Activated T-cell treated with anti-CD3 and anti-CD28 coated beads, Interleukin-2, amount 50 U/mL, for 72 hours (primary cell): ENCODE measurements around the gene OAS2. TPM values are rescaled to one million over a fixed set of nuclear protein-coding genes. Genes with fewer than 3 reads are reported as not detected.
"Not testable (repeated sequence)": the region's sequence is repeated elsewhere in the genome, so short reads cannot be mapped to it uniquely, and the experiment has no call there.

Source experiments
- ATAC-seq, 2 donors: fragments of 150-1000 bp; cut with Tn5 transposase; replicated peaks in 1 of 2; 2 replicates each; pipeline ENCODE4 v1.10.0; 2021; ENCODE audit warnings: moderate library complexity in 2 of 2, mild to moderate bottlenecking in 1 of 2
- DNase-seq, 2 donors: peaks; one replicate each; pipeline ENCODE4 v3.0.0; 2021 to 2022; ENCODE audit warnings: mixed read lengths in 1 of 2
- H3K27ac Mint-ChIP-seq: one replicate; pipeline ENCODE4 v1.8.0; 2022; ENCODE audit warnings: mild to moderate bottlenecking, moderate library complexity, mixed read lengths
- H3K27me3 Mint-ChIP-seq: one replicate; pipeline ENCODE4 v1.8.0; 2022; ENCODE audit warnings: low read depth, mixed read lengths
- H3K36me3 Mint-ChIP-seq, 2 donors: one replicate each; pipeline ENCODE4 v1.8.0; 2022; ENCODE audit warnings: mixed read lengths in 2 of 2, mild to moderate bottlenecking in 1 of 2; ENCODE audit not compliant: insufficient read depth in 2 of 2
- H3K4me1 Mint-ChIP-seq: one replicate; pipeline ENCODE4 v1.8.0; 2022; ENCODE audit warnings: low read depth, mixed read lengths
- H3K4me3 Mint-ChIP-seq, 2 donors: one replicate each; pipeline ENCODE4 v1.8.0; 2022; ENCODE audit warnings: mild to moderate bottlenecking in 2 of 2, mixed read lengths in 2 of 2, moderate library complexity in 2 of 2
- H3K9me3 Mint-ChIP-seq, 2 donors: one replicate each; pipeline ENCODE4 v1.8.0; 2022; ENCODE audit warnings: mixed read lengths in 2 of 2
- total RNA-seq, 2 donors: library from RNA; stranded (reverse); gene quantifications; one replicate each; pipeline ENCODE4 v1.2.3, GENCODE V29; 2022

The OAS2 gene
- total RNA-seq, 2 donors from 2014 or later, result 80.2 to 139 TPM

DNA sequence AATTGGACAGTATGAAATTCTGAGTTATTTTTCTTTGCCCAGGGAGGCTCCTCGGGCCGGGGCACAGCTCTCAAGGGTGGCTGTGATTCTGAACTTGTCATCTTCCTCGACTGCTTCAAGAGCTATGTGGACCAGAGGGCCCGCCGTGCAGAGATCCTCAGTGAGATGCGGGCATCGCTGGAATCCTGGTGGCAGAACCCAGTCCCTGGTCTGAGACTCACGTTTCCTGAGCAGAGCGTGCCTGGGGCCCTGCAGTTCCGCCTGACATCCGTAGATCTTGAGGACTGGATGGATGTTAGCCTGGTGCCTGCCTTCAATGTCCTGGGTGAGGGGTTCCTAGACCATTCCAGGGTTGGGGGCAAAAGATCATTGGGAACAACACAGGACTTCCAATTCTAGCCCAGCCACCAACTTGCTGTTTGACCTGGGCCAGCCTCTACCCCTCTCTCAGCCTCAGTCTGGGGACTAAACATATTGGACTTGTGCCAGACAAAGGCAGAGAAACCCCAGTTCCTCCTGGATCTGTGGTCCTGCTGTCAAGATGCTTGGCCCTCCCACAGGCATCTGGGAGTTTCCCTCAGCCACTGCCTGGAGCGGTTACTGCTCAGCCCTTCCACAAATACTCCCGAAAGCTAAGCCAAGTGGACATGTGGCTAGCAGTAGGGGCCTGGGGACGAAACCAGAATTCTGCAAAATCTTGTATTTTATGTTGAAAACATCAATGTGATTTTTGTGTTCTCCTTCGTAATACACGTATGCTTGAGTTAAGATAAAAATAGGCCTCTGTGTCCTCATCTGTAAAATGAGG lies 36.6 kb upstream of the OAS2 start:
- no peak overlapping the region for H3K27ac Mint-ChIP-seq
- no peaks in the 10 kb centered on the region for H3K9me3 Mint-ChIP-seq
- peaks cover 3 to 4% of the 10 kb centered on the region in 2 donors for H3K36me3 Mint-ChIP-seq
- no peak for DNase-seq
- H3K27me3 Mint-ChIP-seq, result no peaks in the 10 kb centered on the region
- ATAC-seq, result no peak
- no peak overlapping the region for H3K4me3 Mint-ChIP-seq
- peaks cover 31% of the 10 kb centered on the region for H3K4me1 Mint-ChIP-seq

DNA sequence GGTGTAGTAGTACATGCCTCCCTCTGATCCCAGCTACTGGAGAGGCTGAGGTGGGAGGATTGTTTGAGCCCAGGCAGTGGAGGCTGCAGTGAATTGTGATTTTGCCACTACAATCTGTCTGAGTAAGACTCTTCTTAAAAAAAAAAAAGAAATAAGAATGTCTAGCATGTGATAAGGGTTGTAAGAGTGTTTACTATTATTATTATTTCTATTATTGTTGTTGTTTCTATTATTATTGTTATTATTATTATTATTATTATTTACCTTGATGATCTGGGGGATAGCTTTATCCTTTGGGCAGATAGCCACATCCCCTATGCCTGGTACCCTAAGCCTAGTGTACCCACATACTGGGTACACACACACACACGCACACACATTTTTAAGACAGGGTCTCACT lies 35.7 kb upstream of the OAS2 start:
- H3K4me1 Mint-ChIP-seq, result peaks cover 25% of the 10 kb centered on the region
- DNase-seq, result no peak
- H3K27me3 Mint-ChIP-seq, result no peaks in the 10 kb centered on the region
- H3K36me3 Mint-ChIP-seq, result peaks cover 3 to 4% of the 10 kb centered on the region in 2 donors
- ATAC-seq, result no peak
- no peaks in the 10 kb centered on the region for H3K9me3 Mint-ChIP-seq
- H3K27ac Mint-ChIP-seq, result no peak overlapping the region
- no peak overlapping the region for H3K4me3 Mint-ChIP-seq

DNA sequence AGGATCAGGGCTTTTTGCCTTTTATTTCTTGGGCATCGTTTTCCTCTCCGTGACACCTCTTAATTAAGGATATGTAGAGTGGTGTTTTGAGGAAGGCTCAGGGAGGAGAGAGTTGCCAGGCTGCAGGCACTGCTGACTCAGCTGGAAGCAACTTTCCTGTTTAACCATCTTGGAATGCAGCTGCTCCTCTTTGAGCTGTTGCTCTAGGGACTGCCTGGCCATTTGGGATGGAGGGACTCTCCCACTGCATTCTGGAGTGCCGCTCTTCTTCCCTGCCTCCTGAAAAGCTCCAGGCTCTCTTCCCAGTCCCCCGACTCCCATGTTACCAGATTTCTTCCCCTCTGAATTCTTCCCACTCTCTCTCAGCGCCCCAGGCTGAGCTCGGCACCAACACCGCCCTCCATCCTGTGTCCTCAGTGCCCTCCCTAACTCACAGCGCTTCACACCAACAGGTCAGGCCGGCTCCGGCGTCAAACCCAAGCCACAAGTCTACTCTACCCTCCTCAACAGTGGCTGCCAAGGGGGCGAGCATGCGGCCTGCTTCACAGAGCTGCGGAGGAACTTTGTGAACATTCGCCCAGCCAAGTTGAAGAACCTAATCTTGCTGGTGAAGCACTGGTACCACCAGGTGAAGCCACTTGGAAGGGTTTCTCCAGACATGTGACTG lies 34.2 kb upstream of the OAS2 start:
- H3K4me3 Mint-ChIP-seq, result no peak overlapping the region
- peaks cover 13% of the 10 kb centered on the region for H3K4me1 Mint-ChIP-seq
- no peaks in the 10 kb centered on the region for H3K36me3 Mint-ChIP-seq
- ATAC-seq (no peak), DNase-seq (no peak)
- no peaks in the 10 kb centered on the region for H3K27me3 Mint-ChIP-seq
- no peak overlapping the region for H3K27ac Mint-ChIP-seq
- H3K9me3 Mint-ChIP-seq, result no peaks in the 10 kb centered on the region

DNA sequence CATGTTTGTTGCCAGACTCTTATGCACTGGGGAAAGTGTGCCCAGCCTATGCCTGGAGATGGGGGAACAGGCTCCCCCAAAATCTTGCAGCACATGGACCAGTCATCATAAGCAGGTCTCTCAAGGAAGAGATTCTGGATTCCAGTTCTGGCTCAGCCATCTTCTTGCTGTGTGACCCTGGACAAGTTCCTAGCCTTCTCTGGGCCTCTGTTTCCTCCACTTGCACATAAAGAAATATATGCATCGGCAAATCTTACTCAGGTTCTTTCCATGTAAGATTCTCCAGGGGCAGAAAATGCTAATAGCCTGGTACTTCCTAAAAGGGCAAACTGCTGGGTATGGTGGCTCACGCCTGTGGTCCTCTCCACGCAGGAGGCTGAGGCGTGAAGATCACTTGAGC lies 32.8 kb upstream of the OAS2 start:
- no peaks in the 10 kb centered on the region for H3K9me3 Mint-ChIP-seq
- peaks cover 0 to 2% of the 10 kb centered on the region in 2 donors for H3K36me3 Mint-ChIP-seq
- H3K27me3 Mint-ChIP-seq, result no peaks in the 10 kb centered on the region
- H3K27ac Mint-ChIP-seq, result no peak overlapping the region
- no peak overlapping the region for H3K4me3 Mint-ChIP-seq
- DNase-seq (no peak), ATAC-seq (no peak)
- no peaks in the 10 kb centered on the region for H3K4me1 Mint-ChIP-seq

DNA sequence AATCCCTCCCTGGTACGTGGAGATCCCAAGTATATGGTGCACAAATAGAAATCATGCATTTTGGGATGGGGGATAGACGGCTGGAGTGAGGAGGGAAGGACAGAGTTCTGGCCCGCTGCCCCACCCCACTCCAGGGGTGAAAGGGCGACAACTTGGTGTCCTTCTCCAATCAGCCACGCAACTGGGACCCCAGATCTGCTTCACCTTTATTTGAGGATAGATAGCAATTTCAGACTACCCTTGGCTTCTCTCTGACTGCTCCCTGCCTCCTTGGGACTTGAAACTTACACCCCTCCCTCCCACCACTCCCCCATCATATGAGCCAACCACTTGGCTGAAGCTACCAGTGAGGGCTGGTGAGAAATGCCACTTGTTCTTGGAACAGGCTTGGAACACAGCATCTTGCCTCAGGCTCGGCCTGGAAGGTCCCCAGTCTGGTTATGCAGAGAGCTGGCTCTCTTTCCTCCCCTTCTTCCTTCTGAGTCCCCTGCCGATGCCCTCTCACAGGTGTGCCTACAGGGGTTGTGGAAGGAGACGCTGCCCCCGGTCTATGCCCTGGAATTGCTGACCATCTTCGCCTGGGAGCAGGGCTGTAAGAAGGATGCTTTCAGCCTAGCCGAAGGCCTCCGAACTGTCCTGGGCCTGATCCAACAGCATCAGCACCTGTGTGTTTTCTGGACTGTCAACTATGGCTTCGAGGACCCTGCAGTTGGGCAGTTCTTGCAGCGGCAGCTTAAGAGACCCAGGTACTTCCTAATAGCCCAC lies 31.9 kb upstream of the OAS2 start:
- ATAC-seq (no peak), DNase-seq (no peak)
- Mint-ChIP-seq H3K4me1 (no peaks in the 10 kb centered on the region), H3K4me3 (no peak overlapping the region), H3K27me3 (no peaks in the 10 kb centered on the region), H3K9me3 (no peaks in the 10 kb centered on the region), H3K27ac (no peak overlapping the region), H3K36me3 (peaks cover 0 to 4% of the 10 kb centered on the region in 2 donors)

DNA sequence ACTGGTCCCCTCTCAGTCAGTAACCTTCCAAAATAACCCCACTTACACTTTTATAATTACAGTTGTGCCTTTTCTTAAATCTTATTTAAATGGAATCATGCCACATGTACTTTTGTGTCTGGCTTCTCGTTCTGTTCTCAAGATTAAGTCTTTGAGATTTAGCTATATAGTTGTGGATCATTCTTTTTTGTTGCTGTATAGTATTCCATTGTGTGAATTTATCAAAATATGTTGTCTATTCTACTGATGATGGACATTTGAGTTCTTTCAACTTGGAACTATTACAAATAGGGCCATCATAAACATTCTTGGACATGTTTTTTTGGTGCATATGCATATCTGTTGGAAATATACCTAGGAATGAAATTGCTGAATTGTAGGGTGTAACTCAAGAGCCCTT lies 31.0 kb upstream of the OAS2 start:
- Mint-ChIP-seq H3K36me3 (peaks cover 0 to 4% of the 10 kb centered on the region in 2 donors), H3K27me3 (no peaks in the 10 kb centered on the region), H3K27ac (no peak overlapping the region), H3K4me3 (no peak overlapping the region), H3K4me1 (no peaks in the 10 kb centered on the region), H3K9me3 (no peaks in the 10 kb centered on the region)
- DNase-seq (no peak), ATAC-seq (no peak)

DNA sequence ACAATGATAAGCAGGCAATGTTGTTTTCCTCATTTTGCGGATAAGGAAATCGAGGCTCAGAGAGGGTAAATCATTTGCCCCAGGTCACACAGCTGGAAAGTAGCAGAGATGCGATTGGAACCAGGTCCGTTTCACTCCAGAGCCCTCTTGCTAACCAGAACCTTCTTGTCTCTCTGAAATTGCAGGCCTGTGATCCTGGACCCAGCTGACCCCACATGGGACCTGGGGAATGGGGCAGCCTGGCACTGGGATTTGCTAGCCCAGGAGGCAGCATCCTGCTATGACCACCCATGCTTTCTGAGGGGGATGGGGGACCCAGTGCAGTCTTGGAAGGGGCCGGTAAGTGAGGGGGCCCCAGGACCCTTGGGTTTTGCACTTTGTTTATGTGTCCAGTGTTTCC lies 30.6 kb upstream of the OAS2 start:
- H3K4me3 Mint-ChIP-seq, result no peak overlapping the region
- DNase-seq (no peak), ATAC-seq (no peak)

DNA sequence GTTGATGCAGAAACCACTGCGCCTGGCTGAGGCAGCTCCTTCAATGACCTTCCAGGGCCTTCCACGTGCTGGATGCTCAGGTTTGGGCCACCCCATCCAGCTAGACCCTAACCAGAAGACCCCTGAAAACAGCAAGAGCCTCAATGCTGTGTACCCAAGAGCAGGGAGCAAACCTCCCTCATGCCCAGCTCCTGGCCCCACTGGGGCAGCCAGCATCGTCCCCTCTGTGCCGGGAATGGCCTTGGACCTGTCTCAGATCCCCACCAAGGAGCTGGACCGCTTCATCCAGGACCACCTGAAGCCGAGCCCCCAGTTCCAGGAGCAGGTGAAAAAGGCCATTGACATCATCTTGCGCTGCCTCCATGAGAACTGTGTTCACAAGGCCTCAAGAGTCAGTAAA lies 29.5 kb upstream of the OAS2 start:
- H3K4me1 Mint-ChIP-seq, result no peaks in the 10 kb centered on the region
- no peaks in the 10 kb centered on the region for H3K9me3 Mint-ChIP-seq
- no peak overlapping the region for H3K4me3 Mint-ChIP-seq
- no peak for ATAC-seq
- H3K27ac Mint-ChIP-seq, result no peak overlapping the region
- peaks cover 4 to 7% of the 10 kb centered on the region in 2 donors for H3K36me3 Mint-ChIP-seq
- H3K27me3 Mint-ChIP-seq, result no peaks in the 10 kb centered on the region
- no peak for DNase-seq

More for the DNA sequence above, 30.6 kb upstream of the OAS2 start:
- Mint-ChIP-seq H3K36me3 (peaks cover 2 to 7% of the 10 kb centered on the region in 2 donors), H3K9me3 (no peaks in the 10 kb centered on the region), H3K27ac (no peak overlapping the region), H3K27me3 (no peaks in the 10 kb centered on the region), H3K4me1 (no peaks in the 10 kb centered on the region)

DNA sequence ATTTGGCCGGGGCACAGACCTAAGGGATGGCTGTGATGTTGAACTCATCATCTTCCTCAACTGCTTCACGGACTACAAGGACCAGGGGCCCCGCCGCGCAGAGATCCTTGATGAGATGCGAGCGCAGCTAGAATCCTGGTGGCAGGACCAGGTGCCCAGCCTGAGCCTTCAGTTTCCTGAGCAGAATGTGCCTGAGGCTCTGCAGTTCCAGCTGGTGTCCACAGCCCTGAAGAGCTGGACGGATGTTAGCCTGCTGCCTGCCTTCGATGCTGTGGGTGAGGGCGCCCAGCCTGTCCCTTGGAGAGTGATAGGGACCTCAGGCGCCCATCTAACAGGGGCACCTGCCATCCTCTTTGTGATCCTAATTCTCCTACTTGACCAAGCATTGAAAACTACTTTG lies 27.6 kb upstream of the OAS2 start:
- no peak overlapping the region for H3K27ac Mint-ChIP-seq
- H3K9me3 Mint-ChIP-seq, result no peaks in the 10 kb centered on the region
- H3K4me3 Mint-ChIP-seq, result no peak overlapping the region
- no peaks in the 10 kb centered on the region for H3K27me3 Mint-ChIP-seq
- H3K4me1 Mint-ChIP-seq, result no peaks in the 10 kb centered on the region
- ATAC-seq (no peak), DNase-seq (no peak)
- peaks cover 4 to 9% of the 10 kb centered on the region in 2 donors for H3K36me3 Mint-ChIP-seq

DNA sequence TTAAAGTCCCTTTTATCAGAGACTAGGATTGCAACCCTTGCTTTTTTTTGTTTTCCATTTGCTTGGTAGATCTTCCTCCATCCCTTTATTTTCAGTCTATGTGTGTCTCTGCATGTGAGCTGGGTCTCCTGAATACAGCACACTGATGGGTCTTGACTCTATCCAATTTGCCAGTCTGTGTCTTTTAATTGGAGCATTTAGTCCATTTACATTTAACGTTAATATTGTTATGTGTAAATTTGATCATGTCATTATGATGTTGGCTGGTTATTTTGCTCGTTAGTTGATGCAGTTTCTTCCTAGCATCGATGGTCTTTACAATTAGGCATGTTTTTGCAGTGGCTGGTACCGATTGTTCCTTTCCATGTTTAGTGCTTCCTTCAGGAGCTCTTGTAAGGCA lies 21.2 kb upstream of the OAS2 start:
- ATAC-seq, H3K27ac Mint-ChIP-seq, DNase-seq, H3K4me1 Mint-ChIP-seq, H3K9me3 Mint-ChIP-seq, H3K27me3 Mint-ChIP-seq, H3K4me3 Mint-ChIP-seq: not testable (repeated sequence)
- peaks cover 23 to 31% of the 10 kb centered on the region in 2 donors for H3K36me3 Mint-ChIP-seq

DNA sequence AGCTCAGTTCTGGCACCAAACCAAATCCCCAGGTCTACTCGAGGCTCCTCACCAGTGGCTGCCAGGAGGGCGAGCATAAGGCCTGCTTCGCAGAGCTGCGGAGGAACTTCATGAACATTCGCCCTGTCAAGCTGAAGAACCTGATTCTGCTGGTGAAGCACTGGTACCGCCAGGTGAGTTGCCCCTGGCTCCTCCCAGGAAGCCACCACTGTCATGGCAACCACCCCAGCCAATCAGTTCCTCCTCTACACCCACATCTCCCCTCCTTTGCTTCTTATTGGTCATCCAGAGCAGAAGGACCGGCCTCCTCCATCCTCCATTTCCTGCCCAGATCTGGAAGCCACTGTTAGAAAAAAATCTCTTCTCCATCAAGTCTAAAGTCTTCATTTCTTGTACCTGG lies 17.2 kb upstream of the OAS2 start:
- H3K27ac Mint-ChIP-seq, result no peak overlapping the region
- no peak for ATAC-seq
- peaks cover 5% of the 10 kb centered on the region for H3K4me1 Mint-ChIP-seq

DNA sequence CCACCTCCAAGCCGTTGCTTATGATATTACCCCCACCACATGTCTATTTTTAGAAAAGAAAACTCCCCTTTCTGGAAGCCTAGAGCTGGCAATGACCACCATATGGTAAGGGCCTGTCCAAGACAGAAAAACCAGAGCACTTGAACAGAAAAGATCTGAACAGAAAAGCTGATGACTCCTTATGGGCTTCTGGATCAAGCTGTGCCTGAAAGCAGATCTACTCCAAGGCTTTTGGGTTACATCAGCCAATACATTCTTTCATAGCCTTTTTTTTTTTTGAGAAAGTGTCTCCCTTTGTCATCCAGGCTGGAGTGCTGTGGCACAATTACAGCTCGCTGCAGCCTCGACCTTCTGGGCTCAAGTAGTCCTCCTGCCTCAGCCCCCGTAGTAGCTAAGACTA lies 16.8 kb upstream of the OAS2 start:
- DNase-seq (no peak), ATAC-seq (no peak)
- peak overlapping the region; percentile 29 for H3K27ac Mint-ChIP-seq

More for the DNA sequence above, 17.2 kb upstream of the OAS2 start:
- H3K27me3 Mint-ChIP-seq, result no peaks in the 10 kb centered on the region
- H3K36me3 Mint-ChIP-seq, result peaks cover 23 to 29% of the 10 kb centered on the region in 2 donors
- DNase-seq, result no peak
- H3K9me3 Mint-ChIP-seq, result peaks cover 0 to 8% of the 10 kb centered on the region in 2 donors
- H3K4me3 Mint-ChIP-seq, result no peak overlapping the region

DNA sequence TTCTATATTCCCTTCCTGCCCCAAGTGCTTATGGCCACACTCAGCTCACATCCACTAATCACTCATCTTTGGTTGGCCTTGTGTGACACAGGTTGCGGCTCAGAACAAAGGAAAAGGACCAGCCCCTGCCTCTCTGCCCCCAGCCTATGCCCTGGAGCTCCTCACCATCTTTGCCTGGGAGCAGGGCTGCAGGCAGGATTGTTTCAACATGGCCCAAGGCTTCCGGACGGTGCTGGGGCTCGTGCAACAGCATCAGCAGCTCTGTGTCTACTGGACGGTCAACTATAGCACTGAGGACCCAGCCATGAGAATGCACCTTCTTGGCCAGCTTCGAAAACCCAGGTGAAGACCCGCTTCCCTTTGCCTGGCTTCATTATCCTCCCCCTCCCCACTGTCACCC lies 15.8 kb upstream of the OAS2 start:
- Mint-ChIP-seq H3K36me3 (peaks cover 20 to 24% of the 10 kb centered on the region in 2 donors), H3K4me3 (no peak overlapping the region), H3K4me1 (peaks cover 5% of the 10 kb centered on the region), H3K27me3 (no peaks in the 10 kb centered on the region), H3K9me3 (peaks cover 0 to 8% of the 10 kb centered on the region in 2 donors), H3K27ac (no peak overlapping the region)
- ATAC-seq (no peak), DNase-seq (no peak)

More for the DNA sequence above, 16.8 kb upstream of the OAS2 start:
- Mint-ChIP-seq H3K4me1 (peaks cover 5% of the 10 kb centered on the region), H3K27me3 (no peaks in the 10 kb centered on the region), H3K9me3 (peaks cover 0 to 8% of the 10 kb centered on the region in 2 donors), H3K4me3 (no peak overlapping the region), H3K36me3 (peaks cover 20 to 29% of the 10 kb centered on the region in 2 donors)
